SHP77 (cell line): ENCODE measurements around the gene KRIT1.
"Not testable (repeated sequence)": the region's sequence is repeated elsewhere in the genome, so short reads cannot be mapped to it uniquely, and the experiment has no call there.

Source experiments
- DNase-seq, 2 experiments: peaks; one replicate each; lab custom pipeline; 2025; lab: John Stamatoyannopoulos, UW

The KRIT1 gene

DNA sequence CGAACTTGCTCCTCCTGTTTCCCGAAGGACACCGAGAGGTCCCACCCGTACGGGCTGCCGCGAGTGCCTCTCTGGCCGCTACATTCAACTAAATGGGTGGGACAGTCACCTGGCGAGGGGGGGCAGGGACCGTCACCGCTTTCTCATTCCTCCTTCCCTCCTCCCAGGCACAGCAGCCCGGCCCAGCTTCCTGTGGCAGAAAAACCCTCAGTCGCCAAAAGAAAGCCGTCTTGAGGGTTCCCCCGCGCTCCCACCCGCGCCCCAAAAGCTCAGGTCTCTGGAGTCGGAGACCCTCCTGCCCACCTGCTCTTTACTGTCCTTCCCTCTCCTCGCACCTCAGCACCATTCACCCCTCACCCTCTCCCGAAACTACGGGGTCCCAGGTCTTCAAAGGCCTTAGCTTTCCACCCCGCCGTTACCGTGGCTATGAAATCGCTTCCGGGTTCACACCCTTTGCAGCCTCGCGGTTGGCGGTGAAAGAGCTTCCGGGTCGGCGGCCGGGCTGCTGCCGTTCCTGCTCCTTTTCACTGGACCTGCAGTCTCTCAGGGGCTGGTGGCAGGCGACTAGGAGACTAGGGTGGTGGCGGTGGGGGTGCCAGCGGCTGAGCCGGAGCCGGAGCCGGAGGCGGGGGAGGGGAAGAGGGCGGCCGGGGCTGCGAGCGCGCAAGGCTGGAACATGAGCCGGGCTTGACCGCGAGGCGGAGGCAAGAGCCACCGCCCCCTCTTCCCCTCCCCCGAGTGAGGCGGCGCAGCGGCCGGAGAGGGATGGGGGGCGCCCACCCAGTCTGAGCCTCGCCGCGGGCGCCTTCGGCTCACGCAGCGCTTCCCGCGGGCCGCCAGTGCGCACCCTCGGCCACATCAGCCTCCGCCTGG lies at the start of gene KRIT1, which contains the start of gene ANKIB1:
KRIT1 (minus strand) TSS at position 428 of the 873 bp plus-strand sequence. CDS start 3,779 bp downstream, outside the sequence.
ANKIB1 (plus strand) TSS at position 488 of the 873 bp plus-strand sequence. CDS start 49,005 bp downstream, outside the sequence.
- DNase-seq, result peak; percentile 77 to 88

DNA sequence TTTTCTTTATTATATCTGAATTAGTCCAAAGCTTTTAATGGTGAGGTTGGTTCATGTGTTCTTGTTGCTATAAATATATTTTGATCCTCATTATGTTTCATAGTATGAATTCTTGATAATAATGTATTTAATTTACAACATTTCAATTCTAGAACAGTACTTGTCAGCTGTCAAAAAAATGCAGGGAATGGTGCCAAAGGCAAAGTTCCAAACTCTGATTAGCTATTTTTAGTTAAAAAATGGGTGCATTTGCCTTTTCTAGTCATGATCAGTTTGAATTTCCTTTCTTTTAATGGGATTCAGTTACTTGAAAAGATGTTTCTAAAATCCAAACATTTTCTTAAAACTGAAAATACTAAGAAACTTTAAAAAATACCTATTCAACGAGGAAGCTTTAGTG lies 49.7 kb upstream of the KRIT1 start:
- no peak for DNase-seq

GRCh38 chr7:92293896-92294590 lies 48.3 kb upstream of the KRIT1 start:
- no peak for DNase-seq

DNA sequence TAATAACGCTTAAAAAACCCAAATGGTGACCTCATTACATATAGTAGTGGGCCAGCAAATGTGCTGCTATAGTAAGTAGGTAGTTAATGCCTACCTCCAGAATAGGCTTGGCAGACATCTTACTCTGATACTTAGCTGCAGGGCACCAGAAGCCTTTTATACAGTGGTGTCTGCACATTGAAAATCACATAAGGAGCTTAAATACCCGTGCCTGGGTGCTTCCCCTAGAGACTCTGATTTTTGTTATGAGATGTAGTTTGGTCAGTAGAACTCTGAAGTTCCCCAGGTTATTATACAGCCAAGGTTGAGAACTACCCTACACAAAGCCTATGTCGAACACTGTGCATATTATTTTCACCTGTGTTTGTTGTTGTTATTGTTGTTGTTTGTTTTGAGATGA lies 47.3 kb upstream of the KRIT1 start:
- no peak for DNase-seq

DNA sequence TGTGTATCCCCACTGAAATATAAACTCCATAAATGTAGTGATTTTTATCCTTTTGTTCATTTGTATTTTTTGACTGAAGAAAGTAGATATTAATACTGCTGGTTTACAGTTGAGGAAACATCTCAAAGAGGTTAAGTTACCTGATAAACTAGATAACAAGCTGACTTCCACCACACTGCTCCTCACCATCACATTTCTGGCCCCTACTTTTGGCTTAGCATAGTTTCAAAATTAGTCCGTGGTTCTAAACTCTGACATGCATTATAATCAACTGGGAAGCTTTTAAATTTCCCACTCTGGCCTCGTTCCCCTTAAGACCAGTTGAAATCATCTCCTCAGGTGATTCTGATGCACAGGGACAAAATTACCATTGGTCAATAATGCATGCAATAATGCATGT lies 43.6 kb upstream of the KRIT1 start:
- DNase-seq, result no peak

GRCh38 chr7:92282930-92283329 lies 37.2 kb upstream of the KRIT1 start:
- no peak for DNase-seq

DNA sequence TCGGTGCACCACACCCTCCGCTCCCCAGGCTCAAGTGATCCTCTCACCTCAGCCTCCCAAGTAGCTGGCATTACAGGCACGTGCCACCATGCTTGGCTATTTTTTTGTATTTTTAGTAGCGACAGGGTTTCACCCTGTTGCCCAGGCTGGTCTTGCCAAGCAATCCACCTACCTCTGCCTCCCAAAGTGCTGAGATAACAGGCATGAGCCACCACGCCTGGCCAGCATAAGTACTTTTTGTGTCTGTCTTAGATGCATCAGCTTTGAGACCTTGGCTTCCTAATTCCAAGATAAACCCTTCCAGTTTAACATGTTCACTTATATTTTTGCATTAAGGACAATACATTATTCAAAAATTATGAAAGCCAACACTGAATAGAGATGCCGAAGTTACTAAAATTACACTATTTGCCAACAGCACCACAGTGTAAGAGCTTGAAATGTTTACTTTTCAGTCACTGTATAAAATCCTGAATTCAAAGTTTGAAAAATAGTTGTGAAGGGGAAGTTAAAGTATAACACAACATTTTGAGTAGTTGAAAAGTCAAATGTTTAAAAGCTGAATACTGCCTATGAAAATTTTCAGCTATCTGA lies 36.6 kb upstream of the KRIT1 start:
- DNase-seq, result no peak

- no peak for DNase-seq
Measured at GRCh38 chr7:92281031-92281430, 35.3 kb upstream of the KRIT1 start.

- no peak for DNase-seq
Measured at GRCh38 chr7:92279396-92280031, 33.8 kb upstream of the KRIT1 start.

DNA sequence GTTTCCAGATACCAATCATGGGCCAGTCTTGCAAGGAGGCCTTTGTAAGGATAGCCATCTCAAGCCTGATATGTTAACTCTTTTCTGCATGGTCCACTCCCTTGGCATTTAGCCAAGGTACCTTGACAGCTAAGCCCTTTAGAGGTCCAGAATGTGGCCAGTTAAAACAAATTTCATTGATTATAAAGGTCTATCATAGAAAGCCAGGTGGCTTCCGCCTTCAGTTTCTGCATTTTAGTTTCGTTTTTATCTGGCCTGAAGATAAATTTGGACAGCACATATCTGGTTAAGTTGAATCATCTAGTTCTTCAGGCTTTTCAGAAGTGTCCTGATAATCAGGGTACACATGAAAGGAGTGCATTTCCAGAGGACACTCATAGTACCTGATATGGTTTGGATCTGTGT lies 30.7 kb upstream of the KRIT1 start:
- no peak for DNase-seq

DNA sequence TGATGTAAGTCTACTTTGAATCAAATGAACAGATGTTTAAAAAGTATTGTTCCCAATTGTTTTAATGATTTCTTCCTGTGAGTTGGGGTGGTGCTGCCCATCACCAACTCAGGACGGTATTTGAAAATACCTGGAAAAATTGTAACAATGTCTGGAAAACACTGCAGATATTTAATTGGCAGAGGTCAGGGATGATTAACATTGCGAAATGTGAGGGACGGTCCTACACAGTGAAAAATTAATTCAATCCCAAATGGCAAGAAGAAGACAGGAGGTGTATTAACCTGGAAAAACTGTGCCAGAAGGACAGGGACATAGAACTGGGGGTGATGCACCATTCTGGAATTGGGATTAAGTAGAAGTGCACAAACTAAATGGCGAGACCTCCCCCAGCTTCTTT lies 29.6 kb upstream of the KRIT1 start:
- no peak for DNase-seq

DNA sequence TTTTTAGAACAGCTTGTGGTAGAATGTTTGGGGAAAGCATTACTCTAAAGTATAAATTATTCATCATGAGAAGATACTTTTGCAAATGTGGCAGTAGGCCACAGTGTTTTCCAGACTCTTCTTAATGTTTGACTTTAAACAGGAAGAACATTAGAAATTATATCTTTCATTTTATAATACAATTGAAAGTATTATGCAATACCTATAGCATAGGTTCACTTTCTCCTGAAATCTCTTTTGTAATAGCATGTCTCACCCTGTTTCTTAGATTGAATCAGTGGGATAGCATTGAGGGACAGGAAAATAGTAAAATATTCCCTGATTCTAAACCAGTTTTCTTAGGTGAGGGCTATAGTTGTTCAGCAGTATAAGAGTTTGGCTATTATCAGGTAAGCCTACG lies 23.2 kb upstream of the KRIT1 start:
- no peak for DNase-seq

GRCh38 chr7:92266415-92267241 lies 20.9 kb upstream of the KRIT1 start:
- no peak for DNase-seq

DNA sequence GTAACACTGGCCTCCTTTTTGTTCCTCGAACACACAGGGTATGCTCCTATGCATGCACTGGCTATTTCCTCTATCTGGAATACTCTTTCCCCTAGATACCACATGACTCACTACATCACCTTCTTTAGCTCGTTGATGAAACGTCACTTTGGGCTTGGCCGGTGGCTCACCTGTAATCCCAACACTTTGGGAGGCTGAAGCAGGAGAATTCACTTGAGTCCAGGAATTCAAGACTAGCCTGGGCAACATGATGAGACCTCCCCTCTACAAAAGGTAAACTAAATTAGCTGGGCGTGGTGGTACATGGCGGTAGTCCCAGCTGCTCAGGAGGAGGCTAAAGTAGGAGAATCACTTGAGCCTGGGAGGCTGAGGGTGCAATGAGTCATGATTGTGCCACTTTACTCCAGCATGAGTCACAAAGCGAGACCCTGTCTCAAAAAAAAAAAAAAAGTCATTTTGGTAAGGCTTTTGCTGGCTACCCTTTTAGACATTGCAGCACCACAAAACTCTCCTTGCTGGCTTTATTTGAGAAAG lies 14.6 kb upstream of the KRIT1 start:
- DNase-seq, result no peak

GRCh38 chr7:92259610-92260247 lies 14.0 kb upstream of the KRIT1 start:
- DNase-seq, result no peak

DNA sequence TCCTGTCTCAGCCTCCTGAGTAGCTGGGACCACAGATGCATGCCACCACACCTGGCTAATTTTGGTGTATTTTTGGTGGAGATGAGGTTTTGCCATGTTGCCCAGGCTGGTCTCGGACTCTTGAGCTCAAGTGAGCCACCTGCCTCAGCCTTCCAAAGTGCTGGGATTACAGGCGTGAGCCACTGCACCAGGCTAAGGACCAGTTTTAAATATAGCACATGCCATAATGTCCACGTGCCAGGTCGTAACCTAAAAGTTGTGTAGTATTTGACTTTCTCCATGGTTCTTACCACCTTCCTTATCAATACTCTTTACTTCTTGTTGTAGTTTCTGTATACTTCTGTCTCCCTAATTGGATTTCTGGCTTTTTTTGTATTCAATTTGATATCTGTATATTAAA lies 13.3 kb upstream of the KRIT1 start:
- DNase-seq, result no peak

- no peak for DNase-seq
Measured at GRCh38 chr7:92255308-92255707, 9.6 kb upstream of the KRIT1 start.

GRCh38 chr7:92254800-92255199 lies 9.1 kb upstream of the KRIT1 start:
- not testable (repeated sequence) for DNase-seq

- DNase-seq, result no peak
Measured at GRCh38 chr7:92253251-92253650, 7.5 kb upstream of the KRIT1 start.

DNA sequence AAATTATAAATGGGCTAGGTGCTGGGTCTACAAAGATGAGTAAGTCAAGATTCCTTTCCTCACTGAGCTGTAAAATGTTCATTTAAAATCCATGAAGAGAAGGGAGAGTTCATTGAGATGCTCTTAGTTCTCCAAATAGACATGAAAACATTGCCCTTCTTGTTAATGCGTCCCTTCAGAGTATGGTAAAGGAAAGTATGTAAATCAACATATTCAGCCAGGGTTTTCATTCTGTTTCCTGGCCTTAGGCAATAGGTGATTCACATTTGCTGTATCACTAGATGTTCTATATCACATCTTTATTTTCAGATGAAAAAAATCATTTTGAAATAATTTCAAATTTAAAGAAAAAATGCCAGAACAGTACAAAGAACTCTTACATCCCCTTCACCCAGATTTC lies 5.5 kb upstream of the KRIT1 start:
- no peak for DNase-seq

- no peak for DNase-seq
Measured at GRCh38 chr7:92250603-92251002, 4.9 kb upstream of the KRIT1 start.
